ENCODE data around the gene DLG1. TPM values are rescaled to one million over a fixed set of nuclear protein-coding genes. Genes with fewer than 3 reads are reported as not detected.

Gene DLG1
- polyA plus RNA-seq (2012; ENCODE audit: insufficient read depth, insufficient read length, low read depth): 24.6 TPM

- no peaks in the 10 kb centered on the region for H3K27me3 ChIP-seq
- H3K4me1 ChIP-seq: peaks cover 3% of the 10 kb centered on the region; the same call in 1 of the 2 replicates
- H3K4me3 ChIP-seq (ENCODE audit: low read depth, low read length): peak within 1 kb of the TSS; percentile 90
- TF ChIP-seq CTCF (IDR thresholded peaks at IDR 0.05; ENCODE audit: low read depth, low read length): no peak
- DNase-seq: peak; percentile 94
- no peaks in the 10 kb centered on the region for H3K9me3 ChIP-seq
- peaks cover 21% of the 10 kb centered on the region for H3K36me3 ChIP-seq
Measured at GRCh38 chr3:197298341-197298944, at the start of gene DLG1. Gene DLG1 (minus strand): TSS chr3:197298612. CDS start chr3:197297204, 1,408 bp downstream.

- Histone ChIP-seq H3K9me3 (no peaks in the 10 kb centered on the region), H3K36me3 (no peaks in the 10 kb centered on the region), H3K4me1 (peaks cover 10% of the 10 kb centered on the region), H3K4me3 (ENCODE audit: low read depth, low read length) (no peak overlapping the region), H3K27me3 (no peaks in the 10 kb centered on the region)
- no peak for DNase-seq
- no peak for TF ChIP-seq CTCF (IDR thresholded peaks at IDR 0.05; ENCODE audit: low read depth, low read length)
Measured at GRCh38 chr3:197348014-197348413, 49.6 kb upstream of the DLG1 start.

- no peak for DNase-seq
- Histone ChIP-seq H3K9me3 (no peaks in the 10 kb centered on the region), H3K4me1 (no peaks in the 10 kb centered on the region; the same call in 1 of the 2 replicates), H3K4me3 (ENCODE audit: low read depth, low read length) (no peak overlapping the region), H3K27me3 (no peaks in the 10 kb centered on the region), H3K36me3 (no peaks in the 10 kb centered on the region)
- no peak for TF ChIP-seq CTCF (IDR thresholded peaks at IDR 0.05; ENCODE audit: low read depth, low read length)
Measured at GRCh38 chr3:197345390-197345789, 47.0 kb upstream of the DLG1 start.

- Histone ChIP-seq H3K4me1 (no peaks in the 10 kb centered on the region; the same call in 1 of the 2 replicates), H3K27me3 (no peaks in the 10 kb centered on the region), H3K4me3 (ENCODE audit: low read depth, low read length) (no peak overlapping the region), H3K36me3 (no peaks in the 10 kb centered on the region), H3K9me3 (no peaks in the 10 kb centered on the region)
- TF ChIP-seq CTCF (IDR thresholded peaks at IDR 0.05; ENCODE audit: low read depth, low read length): no peak
- no peak for DNase-seq
Measured at GRCh38 chr3:197344582-197345318, 46.3 kb upstream of the DLG1 start.

GRCh38 chr3:197343656-197344408 is 45.4 kb upstream of the DLG1 start:
- TF ChIP-seq CTCF (IDR thresholded peaks at IDR 0.05; ENCODE audit: low read depth, low read length): no peak
- Histone ChIP-seq H3K4me1 (no peaks in the 10 kb centered on the region; the same call in 1 of the 2 replicates), H3K36me3 (no peaks in the 10 kb centered on the region), H3K9me3 (no peaks in the 10 kb centered on the region), H3K4me3 (ENCODE audit: low read depth, low read length) (no peak overlapping the region), H3K27me3 (no peaks in the 10 kb centered on the region)
- no peak for DNase-seq
